ENCODE measurements around the gene CBARP. TPM values are rescaled to one million over a fixed set of nuclear protein-coding genes. Genes with fewer than 3 reads are reported as not detected.
A peak's percentile ranks its signal among the peaks of the same experiment; 100 is the strongest.

CBARP gene
- total and polyA plus RNA-seq, 2 of the 13 experiments (the other 11 are each of a cell fraction or from before 2014, with no cell fraction given) = 1.2 to 1.4 TPM

DNA sequence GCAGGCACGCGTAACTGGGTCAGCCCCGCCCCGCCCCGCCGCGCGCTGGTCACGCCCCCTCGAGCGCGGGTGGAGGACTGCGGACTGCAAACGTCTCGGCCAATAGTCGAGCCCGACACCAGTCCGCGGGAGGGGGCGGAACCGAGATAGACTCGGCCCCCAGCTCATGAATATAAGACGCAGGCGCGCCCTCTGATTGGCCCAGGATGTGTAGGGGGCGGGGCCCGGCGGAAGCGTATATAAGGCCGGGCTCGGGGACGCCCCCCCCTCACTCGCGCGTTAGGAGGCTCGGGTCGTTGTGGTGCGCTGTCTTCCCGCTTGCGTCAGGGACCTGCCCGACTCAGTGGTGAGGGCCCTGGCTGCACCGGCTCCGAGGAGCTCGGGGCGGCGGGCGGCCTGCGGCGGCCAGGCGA is 31.3 kb upstream of the CBARP start, which contains the start of gene CIRBP (continued):
- TF ChIP-seq, protein P1, sequence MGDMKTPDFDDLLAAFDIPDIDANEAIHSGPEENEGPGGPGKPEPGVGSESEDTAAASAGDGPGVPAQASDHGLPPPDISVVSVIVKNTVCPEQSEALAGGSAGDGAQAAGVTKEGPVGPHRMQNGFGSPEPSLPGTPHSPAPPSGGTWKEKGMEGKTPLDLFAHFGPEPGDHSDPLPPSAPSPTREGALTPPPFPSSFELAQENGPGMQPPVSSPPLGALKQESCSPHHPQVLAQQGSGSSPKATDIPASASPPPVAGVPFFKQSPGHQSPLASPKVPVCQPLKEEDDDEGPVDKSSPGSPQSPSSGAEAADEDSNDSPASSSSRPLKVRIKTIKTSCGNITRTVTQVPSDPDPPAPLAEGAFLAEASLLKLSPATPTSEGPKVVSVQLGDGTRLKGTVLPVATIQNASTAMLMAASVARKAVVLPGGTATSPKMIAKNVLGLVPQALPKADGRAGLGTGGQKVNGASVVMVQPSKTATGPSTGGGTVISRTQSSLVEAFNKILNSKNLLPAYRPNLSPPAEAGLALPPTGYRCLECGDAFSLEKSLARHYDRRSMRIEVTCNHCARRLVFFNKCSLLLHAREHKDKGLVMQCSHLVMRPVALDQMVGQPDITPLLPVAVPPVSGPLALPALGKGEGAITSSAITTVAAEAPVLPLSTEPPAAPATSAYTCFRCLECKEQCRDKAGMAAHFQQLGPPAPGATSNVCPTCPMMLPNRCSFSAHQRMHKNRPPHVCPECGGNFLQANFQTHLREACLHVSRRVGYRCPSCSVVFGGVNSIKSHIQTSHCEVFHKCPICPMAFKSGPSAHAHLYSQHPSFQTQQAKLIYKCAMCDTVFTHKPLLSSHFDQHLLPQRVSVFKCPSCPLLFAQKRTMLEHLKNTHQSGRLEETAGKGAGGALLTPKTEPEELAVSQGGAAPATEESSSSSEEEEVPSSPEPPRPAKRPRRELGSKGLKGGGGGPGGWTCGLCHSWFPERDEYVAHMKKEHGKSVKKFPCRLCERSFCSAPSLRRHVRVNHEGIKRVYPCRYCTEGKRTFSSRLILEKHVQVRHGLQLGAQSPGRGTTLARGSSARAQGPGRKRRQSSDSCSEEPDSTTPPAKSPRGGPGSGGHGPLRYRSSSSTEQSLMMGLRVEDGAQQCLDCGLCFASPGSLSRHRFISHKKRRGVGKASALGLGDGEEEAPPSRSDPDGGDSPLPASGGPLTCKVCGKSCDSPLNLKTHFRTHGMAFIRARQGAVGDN (CRISPR knock-in tag; IDR thresholded peaks at IDR 0.05) = peak; percentile 48
- TF ChIP-seq SRY (CRISPR knock-in tag; IDR thresholded peaks at IDR 0.05) (no peak), ZNF589 (CRISPR knock-in tag; conservative IDR thresholded peaks at IDR 0.05) (no peak), ZNF354B (CRISPR knock-in tag; IDR thresholded peaks at IDR 0.05) (no peak), HDAC2 (CRISPR knock-in tag; IDR thresholded peaks at IDR 0.05) (no peak), MXD4 (CRISPR knock-in tag; IDR thresholded peaks at IDR 0.05) (0 out of 2 replicates have a peak, but pooled peaks have one; percentile 34), ZNF230 (CRISPR knock-in tag; IDR thresholded peaks at IDR 0.05) (no peak), POLR2G (IDR thresholded peaks at IDR 0.05; ENCODE audit: low read depth, low read length) (peak; percentile 99), ZNF619 (CRISPR knock-in tag; IDR thresholded peaks at IDR 0.05) (no peak), CEBPG (CRISPR knock-in tag; IDR thresholded peaks at IDR 0.05) (no peak), ZNF850 (CRISPR knock-in tag; conservative IDR thresholded peaks at IDR 0.05) (no peak), TMF1 (CRISPR knock-in tag; IDR thresholded peaks at IDR 0.05; ENCODE audit: low read depth) (no peak), SSRP1 (CRISPR knock-in tag; IDR thresholded peaks at IDR 0.05) (no peak; the same call in 1 of the 2 replicates), STAT5B (CRISPR knock-in tag; IDR thresholded peaks at IDR 0.05) (no peak)
- TF ChIP-seq, protein P2, sequence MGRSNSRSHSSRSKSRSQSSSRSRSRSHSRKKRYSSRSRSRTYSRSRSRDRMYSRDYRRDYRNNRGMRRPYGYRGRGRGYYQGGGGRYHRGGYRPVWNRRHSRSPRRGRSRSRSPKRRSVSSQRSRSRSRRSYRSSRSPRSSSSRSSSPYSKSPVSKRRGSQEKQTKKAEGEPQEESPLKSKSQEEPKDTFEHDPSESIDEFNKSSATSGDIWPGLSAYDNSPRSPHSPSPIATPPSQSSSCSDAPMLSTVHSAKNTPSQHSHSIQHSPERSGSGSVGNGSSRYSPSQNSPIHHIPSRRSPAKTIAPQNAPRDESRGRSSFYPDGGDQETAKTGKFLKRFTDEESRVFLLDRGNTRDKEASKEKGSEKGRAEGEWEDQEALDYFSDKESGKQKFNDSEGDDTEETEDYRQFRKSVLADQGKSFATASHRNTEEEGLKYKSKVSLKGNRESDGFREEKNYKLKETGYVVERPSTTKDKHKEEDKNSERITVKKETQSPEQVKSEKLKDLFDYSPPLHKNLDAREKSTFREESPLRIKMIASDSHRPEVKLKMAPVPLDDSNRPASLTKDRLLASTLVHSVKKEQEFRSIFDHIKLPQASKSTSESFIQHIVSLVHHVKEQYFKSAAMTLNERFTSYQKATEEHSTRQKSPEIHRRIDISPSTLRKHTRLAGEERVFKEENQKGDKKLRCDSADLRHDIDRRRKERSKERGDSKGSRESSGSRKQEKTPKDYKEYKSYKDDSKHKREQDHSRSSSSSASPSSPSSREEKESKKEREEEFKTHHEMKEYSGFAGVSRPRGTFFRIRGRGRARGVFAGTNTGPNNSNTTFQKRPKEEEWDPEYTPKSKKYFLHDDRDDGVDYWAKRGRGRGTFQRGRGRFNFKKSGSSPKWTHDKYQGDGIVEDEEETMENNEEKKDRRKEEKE (IDR thresholded peaks at IDR 0.05) = no peak
- TF ChIP-seq, protein P3, sequence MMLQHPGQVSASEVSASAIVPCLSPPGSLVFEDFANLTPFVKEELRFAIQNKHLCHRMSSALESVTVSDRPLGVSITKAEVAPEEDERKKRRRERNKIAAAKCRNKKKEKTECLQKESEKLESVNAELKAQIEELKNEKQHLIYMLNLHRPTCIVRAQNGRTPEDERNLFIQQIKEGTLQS (CRISPR knock-in tag; IDR thresholded peaks at IDR 0.05) = 0 out of 2 replicates have a peak, but pooled peaks have one; percentile 30
- TF ChIP-seq, protein P4, sequence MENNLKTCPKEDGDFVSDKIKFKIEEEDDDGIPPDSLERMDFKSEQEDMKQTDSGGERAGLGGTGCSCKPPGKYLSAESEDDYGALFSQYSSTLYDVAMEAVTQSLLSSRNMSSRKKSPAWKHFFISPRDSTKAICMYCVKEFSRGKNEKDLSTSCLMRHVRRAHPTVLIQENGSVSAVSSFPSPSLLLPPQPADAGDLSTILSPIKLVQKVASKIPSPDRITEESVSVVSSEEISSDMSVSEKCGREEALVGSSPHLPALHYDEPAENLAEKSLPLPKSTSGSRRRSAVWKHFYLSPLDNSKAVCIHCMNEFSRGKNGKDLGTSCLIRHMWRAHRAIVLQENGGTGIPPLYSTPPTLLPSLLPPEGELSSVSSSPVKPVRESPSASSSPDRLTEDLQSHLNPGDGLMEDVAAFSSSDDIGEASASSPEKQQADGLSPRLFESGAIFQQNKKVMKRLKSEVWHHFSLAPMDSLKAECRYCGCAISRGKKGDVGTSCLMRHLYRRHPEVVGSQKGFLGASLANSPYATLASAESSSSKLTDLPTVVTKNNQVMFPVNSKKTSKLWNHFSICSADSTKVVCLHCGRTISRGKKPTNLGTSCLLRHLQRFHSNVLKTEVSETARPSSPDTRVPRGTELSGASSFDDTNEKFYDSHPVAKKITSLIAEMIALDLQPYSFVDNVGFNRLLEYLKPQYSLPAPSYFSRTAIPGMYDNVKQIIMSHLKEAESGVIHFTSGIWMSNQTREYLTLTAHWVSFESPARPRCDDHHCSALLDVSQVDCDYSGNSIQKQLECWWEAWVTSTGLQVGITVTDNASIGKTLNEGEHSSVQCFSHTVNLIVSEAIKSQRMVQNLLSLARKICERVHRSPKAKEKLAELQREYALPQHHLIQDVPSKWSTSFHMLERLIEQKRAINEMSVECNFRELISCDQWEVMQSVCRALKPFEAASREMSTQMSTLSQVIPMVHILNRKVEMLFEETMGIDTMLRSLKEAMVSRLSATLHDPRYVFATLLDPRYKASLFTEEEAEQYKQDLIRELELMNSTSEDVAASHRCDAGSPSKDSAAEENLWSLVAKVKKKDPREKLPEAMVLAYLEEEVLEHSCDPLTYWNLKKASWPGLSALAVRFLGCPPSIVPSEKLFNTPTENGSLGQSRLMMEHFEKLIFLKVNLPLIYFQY (CRISPR knock-in tag; IDR thresholded peaks at IDR 0.05; ENCODE audit: borderline replicate concordance) = peak; percentile 79
